Midbrain (tissue), 1 donor: ENCODE results near the gene GRIK4.
A peak's percentile ranks its signal among the peaks of the same experiment; 100 is the strongest.

Experiments used
- DNase-seq: peaks from one replicate; lab custom pipeline; 2025; lab: John Stamatoyannopoulos, UW

Gene GRIK4

GRCh38 chr11:120709808-120710207, 198.3 kb downstream of the GRIK4 start:
- DNase-seq, result no peak

- DNase-seq, result peak; percentile 70
Observed at GRCh38 chr11:120710354-120711131, 199.0 kb downstream of the GRIK4 start.

- DNase-seq, result no peak
Observed at GRCh38 chr11:120712014-120712413, 200.5 kb downstream of the GRIK4 start.

GRCh38 chr11:120712881-120713280, 201.3 kb downstream of the GRIK4 start:
- no peak for DNase-seq

GRCh38 chr11:120713296-120713695, 201.7 kb downstream of the GRIK4 start:
- DNase-seq, result no peak

GRCh38 chr11:120714438-120714837, 202.9 kb downstream of the GRIK4 start:
- DNase-seq, result no peak

- DNase-seq, result no peak
Observed at GRCh38 chr11:120715239-120715638, 203.7 kb downstream of the GRIK4 start.

- DNase-seq, result no peak
Observed at GRCh38 chr11:120717042-120717441, 205.5 kb downstream of the GRIK4 start.

- DNase-seq, result no peak
Observed at GRCh38 chr11:120717623-120718022, 206.1 kb downstream of the GRIK4 start.

GRCh38 chr11:120718171-120718570, 206.6 kb downstream of the GRIK4 start:
- no peak for DNase-seq

GRCh38 chr11:120719348-120719747, 207.8 kb downstream of the GRIK4 start:
- DNase-seq, result no peak

- DNase-seq, result no peak
Observed at GRCh38 chr11:120720760-120721159, 209.2 kb downstream of the GRIK4 start.

GRCh38 chr11:120722524-120722923, 211.0 kb downstream of the GRIK4 start:
- no peak for DNase-seq

GRCh38 chr11:120723751-120724150, 212.2 kb downstream of the GRIK4 start:
- no peak for DNase-seq

GRCh38 chr11:120727752-120728151, 216.2 kb downstream of the GRIK4 start:
- no peak for DNase-seq

- DNase-seq, result no peak
Observed at GRCh38 chr11:120735035-120735434, 223.5 kb downstream of the GRIK4 start.

GRCh38 chr11:120738516-120739046, 227.0 kb downstream of the GRIK4 start:
- no peak for DNase-seq

GRCh38 chr11:120739780-120740179, 228.2 kb downstream of the GRIK4 start:
- no peak for DNase-seq

- DNase-seq, result no peak
Observed at GRCh38 chr11:120740380-120740779, 228.8 kb downstream of the GRIK4 start.

- peak; percentile 45 for DNase-seq
Observed at GRCh38 chr11:120744016-120744994, 232.8 kb downstream of the GRIK4 start.

GRCh38 chr11:120746376-120746775, 234.8 kb downstream of the GRIK4 start:
- no peak for DNase-seq

- no peak for DNase-seq
Observed at GRCh38 chr11:120746836-120747609, 235.5 kb downstream of the GRIK4 start.
